ENCODE measurements around the gene CCL20.

The CCL20 gene, protein sequence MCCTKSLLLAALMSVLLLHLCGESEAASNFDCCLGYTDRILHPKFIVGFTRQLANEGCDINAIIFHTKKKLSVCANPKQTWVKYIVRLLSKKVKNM

DNA sequence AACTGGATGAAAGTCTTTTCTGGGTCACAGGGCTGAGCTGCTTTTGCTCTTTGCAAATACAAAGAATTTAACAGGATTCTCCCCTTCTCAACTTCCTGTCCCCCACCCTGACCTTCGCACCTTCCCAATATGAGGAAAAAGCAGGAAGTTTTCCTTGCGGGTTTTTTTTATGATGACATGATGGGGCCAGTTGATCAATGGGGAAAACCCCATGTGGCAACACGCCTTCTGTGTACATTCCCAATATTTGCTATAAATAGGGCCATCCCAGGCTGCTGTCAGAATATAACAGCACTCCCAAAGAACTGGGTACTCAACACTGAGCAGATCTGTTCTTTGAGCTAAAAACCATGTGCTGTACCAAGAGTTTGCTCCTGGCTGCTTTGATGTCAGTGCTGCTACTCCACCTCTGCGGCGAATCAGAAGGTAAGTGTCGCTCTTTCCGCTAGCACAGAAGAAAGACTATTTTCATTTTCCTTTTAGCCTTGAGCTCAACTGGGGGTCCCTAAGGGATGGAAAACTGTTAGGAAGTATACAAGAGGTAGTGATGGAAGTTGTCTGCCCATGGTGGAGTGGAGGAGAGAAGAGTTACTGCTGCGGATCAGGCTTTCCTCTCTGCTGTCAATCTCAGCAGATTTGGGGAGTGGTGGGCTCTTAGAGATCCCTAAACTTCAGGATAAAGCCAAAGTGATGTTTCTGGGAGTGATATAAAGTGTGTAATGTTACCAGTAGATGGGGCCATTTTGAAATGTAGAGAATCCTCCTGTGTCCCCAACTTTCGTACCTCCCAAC is at the start of gene CCL20:
Gene CCL20 (plus strand): TSS at position 281 of the 792 bp plus-strand sequence. CDS start 70 bp downstream, at position 351.
- no peak within 1 kb of the TSS for H3K27ac ChIP-seq (ENCODE audit: low read length)
- no peaks in the 10 kb centered on the region for H3K9me3 ChIP-seq (ENCODE audit: insufficient read depth, low read depth, low read length)
- no peaks in the 10 kb centered on the region for H3K27me3 ChIP-seq (ENCODE audit: insufficient read depth, low read length)
- peaks cover 6% of the 10 kb centered on the region; the same call in 1 of the 2 replicates for H3K4me1 ChIP-seq (ENCODE audit: insufficient read depth, low read length)
- no peaks in the 10 kb centered on the region for H3K36me3 ChIP-seq (ENCODE audit: insufficient read depth, low read depth, low read length)
- no peak within 1 kb of the TSS for H3K4me3 ChIP-seq (ENCODE audit: low read length)
- H3K9ac ChIP-seq (ENCODE audit: low read depth, low read length), result no peak within 1 kb of the TSS

DNA sequence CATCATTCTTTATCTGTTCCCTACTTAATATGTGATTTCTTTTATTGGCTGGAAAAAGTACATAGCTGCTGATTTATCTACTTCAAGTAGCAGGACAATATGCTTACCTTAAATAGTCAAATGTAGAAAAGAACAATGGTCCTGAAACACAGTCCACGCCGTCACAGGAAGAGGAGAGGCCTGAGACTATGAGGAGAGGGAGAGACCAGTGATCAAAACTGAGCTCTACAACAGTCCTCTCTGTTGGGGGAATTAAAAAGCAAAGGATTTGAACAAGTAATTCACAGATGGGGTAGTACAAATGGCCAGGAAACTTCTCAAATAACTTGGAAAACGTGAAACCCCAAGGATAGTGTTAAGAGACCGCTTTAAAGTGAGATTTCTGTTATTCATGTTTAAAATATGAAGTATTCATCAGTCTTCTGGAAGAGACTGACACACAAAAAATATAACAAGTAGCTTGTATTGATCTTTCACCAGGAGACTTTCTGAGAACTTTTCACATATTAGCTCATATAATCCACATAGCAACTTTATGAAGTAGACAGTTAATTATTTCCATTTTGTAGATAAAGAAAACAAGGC is 47.8 kb upstream of the CCL20 start:
- H3K9me3 ChIP-seq (ENCODE audit: insufficient read depth, low read depth, low read length), result no peaks in the 10 kb centered on the region
- H3K9ac ChIP-seq (ENCODE audit: low read depth, low read length), result no peak overlapping the region
- H3K27me3 ChIP-seq (ENCODE audit: insufficient read depth, low read length), result no peaks in the 10 kb centered on the region
- H3K36me3 ChIP-seq (ENCODE audit: insufficient read depth, low read depth, low read length), result no peaks in the 10 kb centered on the region
- no peak overlapping the region for H3K27ac ChIP-seq (ENCODE audit: low read length)
- no peaks in the 10 kb centered on the region for H3K4me1 ChIP-seq (ENCODE audit: insufficient read depth, low read length)
- no peak overlapping the region for H3K4me3 ChIP-seq (ENCODE audit: low read length)

DNA sequence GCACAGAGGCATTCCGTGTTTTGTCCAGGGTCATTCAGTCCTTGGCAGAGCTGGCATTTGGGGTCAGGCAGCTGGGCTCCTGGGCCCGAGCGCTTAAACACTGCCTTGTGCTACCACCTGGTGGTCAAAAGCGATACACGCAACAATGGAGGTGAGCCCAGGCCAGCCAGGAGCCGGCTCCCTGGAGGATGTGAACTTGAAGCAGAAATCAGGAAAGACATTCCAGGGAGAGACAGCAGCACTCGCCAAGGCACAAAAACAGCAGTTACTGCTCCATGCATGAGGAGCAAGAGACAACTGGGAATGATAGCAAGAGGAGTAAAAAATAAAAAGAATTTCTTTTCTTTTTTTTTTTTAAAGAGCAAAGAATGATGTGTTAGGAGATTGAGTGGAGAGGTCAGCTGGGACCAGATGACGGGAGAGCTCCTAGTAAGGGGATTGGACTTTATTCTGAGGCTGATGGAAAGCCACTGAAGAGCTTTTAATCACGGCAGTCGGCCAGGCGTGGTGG is 47.2 kb upstream of the CCL20 start:
- no peaks in the 10 kb centered on the region for H3K36me3 ChIP-seq (ENCODE audit: insufficient read depth, low read depth, low read length)
- no peak overlapping the region for H3K9ac ChIP-seq (ENCODE audit: low read depth, low read length)
- no peaks in the 10 kb centered on the region for H3K4me1 ChIP-seq (ENCODE audit: insufficient read depth, low read length)
- no peaks in the 10 kb centered on the region for H3K9me3 ChIP-seq (ENCODE audit: insufficient read depth, low read depth, low read length)
- no peak overlapping the region for H3K4me3 ChIP-seq (ENCODE audit: low read length)
- no peaks in the 10 kb centered on the region for H3K27me3 ChIP-seq (ENCODE audit: insufficient read depth, low read length)
- no peak overlapping the region for H3K27ac ChIP-seq (ENCODE audit: low read length)

GRCh38 chr2:227767830-227768229 is 45.8 kb upstream of the CCL20 start:
- Histone ChIP-seq H3K9me3 (ENCODE audit: insufficient read depth, low read depth, low read length) (no peaks in the 10 kb centered on the region), H3K4me3 (ENCODE audit: low read length) (no peak overlapping the region), H3K9ac (ENCODE audit: low read depth, low read length) (no peak overlapping the region), H3K27ac (ENCODE audit: low read length) (no peak overlapping the region), H3K27me3 (ENCODE audit: insufficient read depth, low read length) (no peaks in the 10 kb centered on the region), H3K4me1 (ENCODE audit: insufficient read depth, low read length) (no peaks in the 10 kb centered on the region), H3K36me3 (ENCODE audit: insufficient read depth, low read depth, low read length) (no peaks in the 10 kb centered on the region)

DNA sequence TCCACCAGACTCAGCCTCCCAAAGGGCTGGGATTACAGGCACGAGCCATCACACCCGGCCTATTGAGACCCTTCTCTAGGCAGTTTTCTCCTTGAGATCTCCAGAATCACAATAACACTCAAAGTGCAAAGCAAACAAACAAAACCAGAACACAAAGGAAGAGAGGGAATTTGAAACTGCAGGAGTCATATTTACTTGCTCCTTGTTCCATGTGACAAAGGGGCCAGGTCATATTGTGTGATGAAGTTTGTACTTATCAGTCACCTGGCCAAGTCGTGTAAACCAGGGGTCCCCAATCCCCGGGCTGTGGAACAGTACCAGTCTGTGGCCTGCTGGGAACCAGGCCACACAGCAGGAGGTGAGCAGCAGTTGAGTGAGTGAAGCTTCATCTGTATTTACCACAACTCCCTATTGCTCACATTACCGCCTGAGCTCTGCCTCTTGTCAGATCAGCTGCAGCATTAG is 41.4 kb upstream of the CCL20 start:
- Histone ChIP-seq H3K9ac (ENCODE audit: low read depth, low read length) (no peak overlapping the region), H3K27ac (ENCODE audit: low read length) (no peak overlapping the region), H3K4me3 (ENCODE audit: low read length) (no peak overlapping the region), H3K4me1 (ENCODE audit: insufficient read depth, low read length) (no peaks in the 10 kb centered on the region), H3K9me3 (ENCODE audit: insufficient read depth, low read depth, low read length) (no peaks in the 10 kb centered on the region), H3K36me3 (ENCODE audit: insufficient read depth, low read depth, low read length) (no peaks in the 10 kb centered on the region), H3K27me3 (ENCODE audit: insufficient read depth, low read length) (no peaks in the 10 kb centered on the region)

- Histone ChIP-seq H3K9me3 (ENCODE audit: insufficient read depth, low read depth, low read length) (no peaks in the 10 kb centered on the region), H3K4me3 (ENCODE audit: low read length) (no peak overlapping the region), H3K36me3 (ENCODE audit: insufficient read depth, low read depth, low read length) (no peaks in the 10 kb centered on the region), H3K27me3 (ENCODE audit: insufficient read depth, low read length) (no peaks in the 10 kb centered on the region), H3K9ac (ENCODE audit: low read depth, low read length) (no peak overlapping the region), H3K27ac (ENCODE audit: low read length) (no peak overlapping the region), H3K4me1 (ENCODE audit: insufficient read depth, low read length) (no peaks in the 10 kb centered on the region)
These were observed 40.7 kb upstream of the CCL20 start for GRCh38 chr2:227772932-227773331.

- Histone ChIP-seq H3K9me3 (ENCODE audit: insufficient read depth, low read depth, low read length) (no peaks in the 10 kb centered on the region), H3K9ac (ENCODE audit: low read depth, low read length) (no peak overlapping the region), H3K4me1 (ENCODE audit: insufficient read depth, low read length) (no peaks in the 10 kb centered on the region), H3K27ac (ENCODE audit: low read length) (no peak overlapping the region), H3K27me3 (ENCODE audit: insufficient read depth, low read length) (no peaks in the 10 kb centered on the region), H3K36me3 (ENCODE audit: insufficient read depth, low read depth, low read length) (no peaks in the 10 kb centered on the region), H3K4me3 (ENCODE audit: low read length) (no peak overlapping the region)
These were observed 39.5 kb upstream of the CCL20 start for GRCh38 chr2:227774011-227774624.

DNA sequence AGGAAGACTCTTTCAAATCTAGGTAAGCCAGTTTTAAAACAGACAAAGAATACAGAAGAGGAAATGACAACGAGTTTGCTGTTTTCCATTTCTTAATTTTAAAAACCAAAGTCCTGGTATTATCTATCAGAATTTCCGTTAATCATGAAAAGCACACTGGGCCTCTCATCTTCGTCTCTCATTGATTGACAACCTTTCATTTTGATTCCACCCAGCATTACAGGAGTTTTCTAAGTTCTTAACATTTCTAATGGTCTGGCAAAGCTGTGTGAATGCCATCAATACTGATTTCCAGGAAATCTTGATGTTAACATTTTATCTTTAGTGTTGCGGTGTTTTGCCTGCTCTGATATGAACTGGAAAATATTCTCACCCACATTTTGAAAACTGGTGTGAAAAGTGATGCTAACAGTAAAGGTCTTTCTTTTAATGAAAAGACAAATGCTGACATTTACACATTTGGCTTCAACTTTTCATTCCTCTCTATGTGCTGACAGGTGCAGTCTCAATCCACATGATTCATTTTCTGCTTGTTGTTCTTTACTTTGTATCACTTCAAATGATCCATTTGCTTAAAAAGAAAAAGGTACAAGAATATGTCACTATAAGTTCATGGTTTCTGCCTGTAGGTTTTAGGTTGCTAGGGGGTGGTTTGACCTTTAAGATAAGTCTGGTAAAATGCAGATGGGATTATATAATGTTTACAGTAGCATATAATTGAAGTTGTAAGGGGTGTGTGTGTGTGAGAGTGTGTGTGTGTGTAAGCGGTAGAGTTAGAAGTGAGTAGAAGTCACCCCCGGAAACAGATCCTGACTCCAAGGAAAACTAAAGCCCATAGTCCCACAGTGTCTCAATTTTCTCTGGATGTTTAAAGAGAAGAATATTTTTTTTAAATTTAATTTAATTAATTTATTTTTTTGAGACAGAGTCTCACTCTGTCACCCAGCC is 38.5 kb upstream of the CCL20 start:
- H3K4me3 ChIP-seq (ENCODE audit: low read length), result no peak overlapping the region
- no peaks in the 10 kb centered on the region for H3K36me3 ChIP-seq (ENCODE audit: insufficient read depth, low read depth, low read length)
- no peak overlapping the region for H3K27ac ChIP-seq (ENCODE audit: low read length)
- no peak overlapping the region for H3K9ac ChIP-seq (ENCODE audit: low read depth, low read length)
- no peaks in the 10 kb centered on the region for H3K9me3 ChIP-seq (ENCODE audit: insufficient read depth, low read depth, low read length)
- H3K27me3 ChIP-seq (ENCODE audit: insufficient read depth, low read length), result no peaks in the 10 kb centered on the region
- no peaks in the 10 kb centered on the region for H3K4me1 ChIP-seq (ENCODE audit: insufficient read depth, low read length)

DNA sequence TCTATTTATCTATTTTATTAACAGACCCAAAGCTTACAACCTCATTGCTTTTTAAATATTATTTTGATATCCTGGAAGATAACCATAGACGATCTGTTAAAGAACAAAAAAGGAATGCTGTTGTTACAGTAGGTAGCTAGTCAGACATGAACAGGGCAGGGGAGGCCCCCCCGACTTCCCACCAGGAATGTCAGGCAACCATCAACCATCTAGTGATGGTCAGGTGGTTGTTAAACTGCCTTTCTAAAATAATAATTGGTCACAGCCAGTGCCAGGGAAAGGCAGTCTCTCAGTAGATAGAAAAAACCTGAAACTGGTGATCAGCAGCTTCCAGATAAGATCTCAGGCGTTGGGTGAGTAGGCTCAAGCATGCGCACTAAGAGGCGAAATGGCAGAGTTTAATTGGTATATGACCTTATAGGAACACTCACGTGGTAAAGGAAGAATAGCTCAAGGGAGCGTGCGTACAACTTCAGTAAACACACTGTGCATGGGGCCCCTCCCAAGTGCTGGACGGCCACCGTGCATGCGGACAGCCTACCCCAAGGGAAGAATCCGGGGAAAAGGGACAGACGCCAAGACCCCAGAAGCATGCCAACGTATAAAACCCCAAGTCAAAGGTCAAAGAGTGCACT is 32.5 kb upstream of the CCL20 start:
- no peaks in the 10 kb centered on the region for H3K4me1 ChIP-seq (ENCODE audit: insufficient read depth, low read length)
- no peak overlapping the region for H3K27ac ChIP-seq (ENCODE audit: low read length)
- no peaks in the 10 kb centered on the region for H3K36me3 ChIP-seq (ENCODE audit: insufficient read depth, low read depth, low read length)
- no peak overlapping the region for H3K9ac ChIP-seq (ENCODE audit: low read depth, low read length)
- H3K9me3 ChIP-seq (ENCODE audit: insufficient read depth, low read depth, low read length), result no peaks in the 10 kb centered on the region
- H3K27me3 ChIP-seq (ENCODE audit: insufficient read depth, low read length), result no peaks in the 10 kb centered on the region
- H3K4me3 ChIP-seq (ENCODE audit: low read length), result no peak overlapping the region

DNA sequence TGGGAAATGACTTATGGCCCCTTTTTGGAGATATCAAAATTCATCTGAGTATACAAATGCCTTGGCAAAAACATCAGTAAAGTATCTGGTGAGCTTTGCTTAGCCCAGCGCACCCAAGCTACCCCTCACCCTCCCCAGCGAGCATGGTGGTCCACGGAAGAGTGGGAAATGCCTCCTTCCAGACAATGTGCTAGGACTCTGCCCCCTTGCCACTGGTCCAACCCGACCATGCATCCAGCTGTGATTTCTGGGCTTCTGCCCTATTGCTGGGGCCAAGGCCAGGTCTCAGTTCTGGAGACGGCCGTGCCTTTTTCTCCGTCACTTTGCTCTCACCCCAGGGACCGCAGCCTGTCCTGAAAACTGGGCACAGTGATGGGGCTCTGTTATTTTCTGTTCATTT is 31.8 kb upstream of the CCL20 start:
- H3K4me3 ChIP-seq (ENCODE audit: low read length), result no peak overlapping the region
- H3K36me3 ChIP-seq (ENCODE audit: insufficient read depth, low read depth, low read length), result no peaks in the 10 kb centered on the region
- no peak overlapping the region for H3K27ac ChIP-seq (ENCODE audit: low read length)
- H3K27me3 ChIP-seq (ENCODE audit: insufficient read depth, low read length), result no peaks in the 10 kb centered on the region
- H3K9me3 ChIP-seq (ENCODE audit: insufficient read depth, low read depth, low read length), result no peaks in the 10 kb centered on the region
- H3K4me1 ChIP-seq (ENCODE audit: insufficient read depth, low read length), result no peaks in the 10 kb centered on the region
- no peak overlapping the region for H3K9ac ChIP-seq (ENCODE audit: low read depth, low read length)

- Histone ChIP-seq H3K27me3 (ENCODE audit: insufficient read depth, low read length) (no peaks in the 10 kb centered on the region), H3K36me3 (ENCODE audit: insufficient read depth, low read depth, low read length) (no peaks in the 10 kb centered on the region), H3K27ac (ENCODE audit: low read length) (no peak overlapping the region)
These were observed 30.8 kb upstream of the CCL20 start for GRCh38 chr2:227782804-227783203.

More at GRCh38 chr2:227782804-227783203, 30.8 kb upstream of the CCL20 start:
- no peaks in the 10 kb centered on the region for H3K9me3 ChIP-seq (ENCODE audit: insufficient read depth, low read depth, low read length)
- no peak overlapping the region for H3K4me3 ChIP-seq (ENCODE audit: low read length)
- no peak overlapping the region for H3K9ac ChIP-seq (ENCODE audit: low read depth, low read length)
- no peaks in the 10 kb centered on the region for H3K4me1 ChIP-seq (ENCODE audit: insufficient read depth, low read length)
